HL-60 (cell line): Measurements from ENCODE around the gene GPR78.

ENCODE experiments used
- CTCF ChIP-seq: IDR thresholded peaks from one replicate; pipeline ENCODE4 v1.5.1; 2011; ENCODE audit warnings: low read length, control low read depth, inconsistent platforms; ENCODE audit not compliant: insufficient read depth
- GABPA ChIP-seq: IDR thresholded peaks from 2 replicates; pipeline ENCODE4 v1.6.1; 2012; ENCODE audit warnings: low read depth
- POLR2AphosphoS5 ChIP-seq: IDR thresholded peaks from 2 replicates; pipeline ENCODE4 v1.6.1; 2012; ENCODE audit warnings: low read depth
- REST ChIP-seq: IDR thresholded peaks from 2 replicates; pipeline ENCODE4 v1.6.1; 2012; ENCODE audit warnings: low read depth; ENCODE audit not compliant: insufficient replicate concordance
- SPI1 ChIP-seq: IDR thresholded peaks from 2 replicates; pipeline ENCODE4 v1.6.1; 2012; ENCODE audit warnings: low read depth, mild to moderate bottlenecking, borderline replicate concordance

GRCh38 chr4:8577972-8578371 lies 2.2 kb upstream of the GPR78 start:
- TF ChIP-seq CTCF (no peak), POLR2AphosphoS5 (no peak), GABPA (no peak), REST (no peak), SPI1 (no peak)
